Measurements from ENCODE around the gene FILIP1L.

The FILIP1L gene

GRCh38 chr3:99823723-99824711 is 290.3 kb downstream of the FILIP1L start:
- TF ChIP-seq FOXP2 (optimal IDR thresholded peaks at IDR 0.05; ENCODE audit: borderline replicate concordance, extremely low read depth, extremely low read length, insufficient read depth), result no peak
- TF ChIP-seq, protein P1, sequence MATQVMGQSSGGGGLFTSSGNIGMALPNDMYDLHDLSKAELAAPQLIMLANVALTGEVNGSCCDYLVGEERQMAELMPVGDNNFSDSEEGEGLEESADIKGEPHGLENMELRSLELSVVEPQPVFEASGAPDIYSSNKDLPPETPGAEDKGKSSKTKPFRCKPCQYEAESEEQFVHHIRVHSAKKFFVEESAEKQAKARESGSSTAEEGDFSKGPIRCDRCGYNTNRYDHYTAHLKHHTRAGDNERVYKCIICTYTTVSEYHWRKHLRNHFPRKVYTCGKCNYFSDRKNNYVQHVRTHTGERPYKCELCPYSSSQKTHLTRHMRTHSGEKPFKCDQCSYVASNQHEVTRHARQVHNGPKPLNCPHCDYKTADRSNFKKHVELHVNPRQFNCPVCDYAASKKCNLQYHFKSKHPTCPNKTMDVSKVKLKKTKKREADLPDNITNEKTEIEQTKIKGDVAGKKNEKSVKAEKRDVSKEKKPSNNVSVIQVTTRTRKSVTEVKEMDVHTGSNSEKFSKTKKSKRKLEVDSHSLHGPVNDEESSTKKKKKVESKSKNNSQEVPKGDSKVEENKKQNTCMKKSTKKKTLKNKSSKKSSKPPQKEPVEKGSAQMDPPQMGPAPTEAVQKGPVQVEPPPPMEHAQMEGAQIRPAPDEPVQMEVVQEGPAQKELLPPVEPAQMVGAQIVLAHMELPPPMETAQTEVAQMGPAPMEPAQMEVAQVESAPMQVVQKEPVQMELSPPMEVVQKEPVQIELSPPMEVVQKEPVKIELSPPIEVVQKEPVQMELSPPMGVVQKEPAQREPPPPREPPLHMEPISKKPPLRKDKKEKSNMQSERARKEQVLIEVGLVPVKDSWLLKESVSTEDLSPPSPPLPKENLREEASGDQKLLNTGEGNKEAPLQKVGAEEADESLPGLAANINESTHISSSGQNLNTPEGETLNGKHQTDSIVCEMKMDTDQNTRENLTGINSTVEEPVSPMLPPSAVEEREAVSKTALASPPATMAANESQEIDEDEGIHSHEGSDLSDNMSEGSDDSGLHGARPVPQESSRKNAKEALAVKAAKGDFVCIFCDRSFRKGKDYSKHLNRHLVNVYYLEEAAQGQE (IDR thresholded peaks at IDR 0.05; ENCODE audit: insufficient read depth in 1 of 2, low read depth in 2 of 2, low read length in 2 of 2), result no peak
- no peak for TF ChIP-seq POLR2AphosphoS5 (IDR thresholded peaks at IDR 0.05; ENCODE audit: low read depth, low read length)
- TF ChIP-seq TAF1 (IDR thresholded peaks at IDR 0.05; ENCODE audit: borderline replicate concordance, insufficient read depth, low read length), result no peak
- TF ChIP-seq SIN3A (IDR thresholded peaks at IDR 0.05; ENCODE audit: borderline replicate concordance, insufficient read depth, low read length), result no peak

GRCh38 chr3:99818818-99819217 is 295.5 kb downstream of the FILIP1L start:
- TF ChIP-seq, protein P1 (IDR thresholded peaks at IDR 0.05; ENCODE audit: insufficient read depth in 1 of 2, low read depth in 2 of 2, low read length in 2 of 2), result no peak

GRCh38 chr3:99817437-99818240 is 296.7 kb downstream of the FILIP1L start, which contains the start of gene CMSS1:
CMSS1 (plus strand) TSS chr3:99817862.
- no peak for TF ChIP-seq FOXP2 (optimal IDR thresholded peaks at IDR 0.05; ENCODE audit: borderline replicate concordance, extremely low read depth, extremely low read length, insufficient read depth)
- peak; percentile 67 for TF ChIP-seq POLR2AphosphoS5 (IDR thresholded peaks at IDR 0.05; ENCODE audit: low read depth, low read length)
- TF ChIP-seq TAF1 (IDR thresholded peaks at IDR 0.05; ENCODE audit: borderline replicate concordance, insufficient read depth, low read length), result peak; percentile 59; the same call in 1 of the 2 replicates
- TF ChIP-seq, protein P1 (IDR thresholded peaks at IDR 0.05; ENCODE audit: insufficient read depth in 1 of 2, low read depth in 2 of 2, low read length in 2 of 2), result no peak
- TF ChIP-seq SIN3A (IDR thresholded peaks at IDR 0.05; ENCODE audit: borderline replicate concordance, insufficient read depth, low read length), result peak; percentile 92; the same call in 1 of the 2 replicates

DNA sequence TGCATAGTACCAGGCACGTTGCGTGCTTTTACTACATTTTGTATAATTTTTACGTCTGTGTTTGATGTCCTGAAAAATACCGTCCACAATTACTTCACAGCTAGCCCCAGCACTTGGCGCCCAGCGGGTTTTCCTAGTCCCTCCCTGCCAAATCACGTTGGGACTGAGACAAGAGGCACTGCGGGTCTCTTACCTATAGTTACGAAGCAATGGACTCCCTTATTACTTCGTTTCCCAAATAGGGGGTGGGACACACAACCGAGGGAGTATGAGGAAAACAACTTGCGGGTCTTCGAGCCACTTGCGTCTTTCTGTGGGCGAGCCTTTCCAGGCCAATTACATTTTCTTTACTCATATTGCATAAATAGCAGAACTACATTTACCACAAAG is 297.3 kb downstream of the FILIP1L start:
- TF ChIP-seq POLR2AphosphoS5 (IDR thresholded peaks at IDR 0.05; ENCODE audit: low read depth, low read length) (no peak), SIN3A (IDR thresholded peaks at IDR 0.05; ENCODE audit: borderline replicate concordance, insufficient read depth, low read length) (no peak), TAF1 (IDR thresholded peaks at IDR 0.05; ENCODE audit: borderline replicate concordance, insufficient read depth, low read length) (no peak; the same call in 1 of the 2 replicates), FOXP2 (optimal IDR thresholded peaks at IDR 0.05; ENCODE audit: borderline replicate concordance, extremely low read depth, extremely low read length, insufficient read depth) (no peak)
- TF ChIP-seq, protein P1 (IDR thresholded peaks at IDR 0.05; ENCODE audit: insufficient read depth in 1 of 2, low read depth in 2 of 2, low read length in 2 of 2), result no peak
